ENCODE data around the gene SCAP.
"Not testable (repeated sequence)": the region's sequence is repeated elsewhere in the genome, so short reads cannot be mapped to it uniquely, and the experiment has no call there.

Gene SCAP

DNA sequence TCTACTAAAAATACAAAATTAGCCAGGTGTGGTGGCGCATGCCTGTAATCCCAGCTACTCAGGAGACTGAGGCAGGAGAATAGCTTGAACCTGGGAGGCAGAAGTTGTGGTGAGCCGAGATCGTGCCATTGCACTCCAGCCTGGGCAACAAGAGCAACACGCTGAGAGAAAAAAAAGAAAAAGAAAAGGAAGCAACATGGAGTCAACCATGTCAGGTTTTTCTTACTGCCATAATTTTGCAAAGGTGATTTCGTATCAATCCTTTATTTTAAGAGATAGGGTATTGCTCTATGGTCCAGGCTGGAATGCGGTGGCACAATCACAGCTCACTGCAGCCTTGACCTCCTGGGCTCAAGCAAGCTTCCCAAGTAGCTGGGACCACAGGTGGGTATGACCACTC lies 4.5 kb upstream of the SCAP start:
- not testable (repeated sequence) for DNase-seq

DNA sequence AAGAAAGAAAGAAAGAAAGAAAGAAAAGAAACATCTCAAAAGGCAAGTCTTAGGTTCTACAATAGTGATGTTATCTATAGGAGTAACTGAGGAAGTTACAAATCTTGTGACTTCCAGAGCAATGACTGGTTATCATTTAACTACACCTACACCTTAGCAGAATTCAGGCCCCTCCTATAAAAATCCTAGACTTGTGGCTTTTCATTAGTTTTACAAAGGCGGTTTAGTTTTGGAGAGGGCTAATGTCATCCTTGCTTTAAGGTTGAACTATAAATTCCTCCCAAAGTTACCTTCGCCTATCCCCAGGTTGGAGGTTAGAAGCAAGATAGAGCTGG lies 4.1 kb upstream of the SCAP start:
- no peak for DNase-seq

DNA sequence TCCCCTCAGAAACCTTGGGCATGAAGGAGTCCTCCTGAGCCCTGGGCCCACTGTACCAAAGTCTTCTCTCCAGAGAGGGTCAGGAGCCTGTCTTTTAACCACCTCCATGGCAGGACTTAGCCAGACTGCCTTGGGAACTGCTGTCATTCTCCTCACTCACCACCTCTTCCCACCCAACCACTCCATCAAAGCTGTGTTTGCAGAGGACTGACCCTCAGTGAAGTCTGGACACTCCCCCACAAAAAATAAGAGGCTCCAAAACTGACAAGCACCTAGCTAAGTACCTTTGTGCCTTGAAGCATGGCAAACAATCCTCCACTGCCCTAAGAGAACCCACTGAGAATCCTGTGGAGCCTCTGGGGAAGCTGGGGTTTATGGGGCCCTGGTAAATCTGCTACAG lies 2.3 kb upstream of the SCAP start:
- DNase-seq, result no peak

DNA sequence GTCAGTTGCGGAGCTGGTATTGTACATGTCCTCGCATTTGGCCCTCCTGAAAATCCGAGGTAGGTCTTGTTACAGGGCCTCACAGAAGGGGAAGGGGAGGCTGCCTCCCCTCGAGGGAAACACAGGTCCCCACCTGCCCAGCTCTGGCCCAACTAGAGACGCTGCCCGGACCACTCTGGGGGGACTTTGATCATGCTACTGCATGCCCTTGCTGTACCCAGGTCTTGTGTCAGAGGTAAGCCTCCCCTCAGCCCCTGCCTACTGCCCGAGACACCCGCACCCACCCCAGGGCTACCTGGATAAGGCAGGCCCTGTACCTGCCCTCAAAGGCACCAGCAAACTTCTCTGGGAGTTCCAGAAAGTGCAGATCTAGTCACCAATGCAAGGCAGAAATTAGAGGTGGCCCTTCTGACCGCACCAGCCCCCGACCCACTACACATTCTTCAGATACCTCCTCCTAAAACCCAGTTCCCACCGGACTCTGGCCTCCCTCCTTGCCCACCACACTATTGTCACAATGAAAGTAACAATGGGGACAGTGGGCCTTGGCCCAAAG lies 981 bp upstream of the SCAP start:
- no peak for DNase-seq

DNA sequence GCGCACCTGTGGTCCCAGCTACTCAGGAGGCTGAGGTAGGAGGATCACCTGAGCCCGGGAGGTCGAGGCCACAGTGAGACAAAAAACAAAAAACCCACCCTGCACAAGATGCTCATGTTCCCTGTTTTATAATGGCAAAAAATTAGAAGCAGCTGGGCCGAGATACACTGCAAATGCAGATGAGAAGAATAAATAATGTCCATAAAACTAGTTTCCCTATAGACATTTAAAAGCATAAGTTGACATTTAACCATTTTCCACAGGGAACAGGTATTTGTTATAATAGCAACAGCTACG lies 537 bp upstream of the SCAP start:
- DNase-seq, result no peak

DNA sequence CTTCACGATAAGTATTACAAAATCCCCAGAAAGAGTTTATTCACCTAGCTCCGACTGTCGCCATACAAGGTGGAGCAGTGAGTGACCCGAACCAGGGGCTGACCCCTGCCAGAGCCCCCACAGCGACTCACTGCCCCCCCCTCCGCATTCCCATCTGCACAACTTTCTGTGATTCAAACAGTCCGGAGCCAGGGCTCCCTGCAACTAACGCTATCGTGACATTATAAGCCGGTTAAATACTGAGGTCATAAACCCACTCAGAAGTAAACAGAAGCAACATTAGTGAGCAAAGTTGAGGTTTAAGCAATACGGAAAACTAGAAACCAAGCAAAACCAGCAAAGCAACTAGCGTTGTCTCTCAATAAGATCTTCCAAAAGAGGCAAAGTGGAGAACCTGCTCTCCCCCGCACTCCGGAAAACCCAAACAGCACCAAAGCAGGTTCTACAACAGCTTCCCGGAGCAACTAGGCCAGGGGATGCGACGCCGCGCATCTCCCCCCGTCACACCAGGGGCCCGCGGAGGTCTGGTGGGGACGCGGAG lies 642 bp downstream of the SCAP start:
- no peak for DNase-seq

DNA sequence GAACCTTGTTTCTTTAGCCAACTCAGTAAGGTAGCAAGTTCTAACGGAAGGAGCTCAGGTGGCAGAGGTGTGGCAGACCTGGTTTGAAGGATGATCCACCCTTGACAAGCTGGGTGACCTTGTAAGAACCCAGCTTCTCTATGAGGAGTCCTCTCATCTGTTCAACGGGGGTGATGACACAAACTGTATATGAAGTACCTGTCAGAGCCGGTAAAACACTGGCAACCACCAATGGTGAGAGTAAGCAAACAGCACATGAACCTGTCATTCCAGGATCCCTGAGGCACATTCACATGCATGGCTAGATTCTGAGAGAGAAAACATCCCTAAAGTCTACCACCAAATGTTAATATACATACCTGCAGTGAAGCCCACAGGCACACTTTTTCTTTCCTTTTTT lies 2.4 kb downstream of the SCAP start:
- no peak for DNase-seq

DNA sequence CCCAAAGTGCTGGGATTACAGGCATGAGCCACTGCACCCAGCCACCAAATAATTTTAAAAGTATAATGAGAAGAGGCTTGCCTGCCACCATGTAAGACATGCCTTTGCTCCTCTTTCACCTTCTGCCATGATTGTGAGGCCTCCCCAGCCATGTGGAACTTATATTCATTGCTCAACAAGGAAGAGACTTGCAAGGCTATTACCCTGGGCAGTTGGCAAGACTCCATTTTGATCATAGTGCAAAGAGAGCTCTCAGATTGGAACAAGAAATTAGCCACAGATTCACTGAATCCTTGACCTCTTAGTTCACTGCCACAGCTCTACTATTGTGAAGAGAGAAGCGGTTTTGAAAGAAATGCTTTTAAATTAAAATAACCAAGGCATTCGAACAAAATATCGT lies 6.1 kb downstream of the SCAP start:
- no peak for DNase-seq

DNA sequence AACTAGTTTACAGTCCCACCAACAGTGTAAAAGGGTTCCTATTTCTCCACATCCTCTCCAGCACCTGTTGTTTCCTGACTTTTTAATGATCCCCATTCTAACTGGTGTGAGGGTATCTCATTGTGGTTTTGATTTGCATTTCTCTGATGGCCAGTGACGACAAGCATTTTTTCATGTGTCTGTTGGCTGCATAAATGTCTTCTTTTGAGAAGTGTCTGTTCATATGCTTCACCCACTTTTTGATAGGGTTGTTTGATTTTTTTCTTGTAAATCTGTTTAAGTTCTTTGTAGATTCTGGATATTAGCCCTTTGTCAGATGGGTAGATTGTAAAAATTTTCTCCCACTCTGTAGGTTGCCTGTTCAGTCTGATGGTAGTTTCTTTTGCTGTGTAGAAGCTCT lies 7.4 kb downstream of the SCAP start:
- not testable (repeated sequence) for DNase-seq

DNA sequence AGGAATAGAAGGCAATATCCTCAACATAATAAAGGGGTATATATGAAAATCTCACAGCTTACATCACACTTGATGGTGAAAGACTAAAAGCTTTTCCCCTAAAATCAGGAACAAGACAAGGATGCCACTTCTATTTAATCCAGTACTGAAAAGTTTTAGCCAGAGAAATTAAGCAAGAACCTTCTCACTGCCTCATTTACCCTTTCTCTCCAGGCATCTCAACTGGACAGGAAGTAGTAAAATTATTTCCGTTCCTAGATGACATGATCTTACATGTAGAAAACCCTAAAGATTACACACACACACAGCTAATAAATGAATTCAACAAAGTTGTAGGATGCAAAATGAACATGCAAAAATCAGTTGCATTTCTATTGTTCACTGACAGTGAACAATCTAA lies 11.2 kb downstream of the SCAP start:
- no peak for DNase-seq

DNA sequence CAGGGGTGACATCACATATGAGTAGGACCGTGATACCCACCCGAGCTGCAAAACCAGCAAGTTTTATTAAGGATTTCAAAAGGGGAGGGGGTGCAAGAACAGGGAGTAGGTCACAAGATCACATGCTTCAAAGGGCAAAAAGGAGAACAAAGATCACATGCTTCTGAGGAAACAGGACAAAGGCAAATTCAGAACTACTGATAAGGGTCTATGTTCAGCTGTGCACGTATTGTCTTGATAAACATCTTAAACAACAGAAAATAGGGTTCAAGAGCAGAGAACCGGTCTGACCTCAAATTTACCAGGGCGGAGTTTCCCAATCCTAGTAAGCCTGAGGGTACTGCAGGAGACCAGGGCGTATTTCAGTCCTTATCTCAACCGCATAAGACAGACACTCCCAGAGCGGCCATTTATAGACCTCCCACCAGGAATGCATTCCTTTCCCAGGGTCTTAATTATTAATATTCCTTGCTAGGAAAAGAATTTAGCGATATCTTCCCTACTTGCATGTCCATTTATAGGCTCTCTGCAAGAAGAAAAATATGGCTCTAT lies 16.1 kb downstream of the SCAP start:
- not testable (repeated sequence) for DNase-seq

DNA sequence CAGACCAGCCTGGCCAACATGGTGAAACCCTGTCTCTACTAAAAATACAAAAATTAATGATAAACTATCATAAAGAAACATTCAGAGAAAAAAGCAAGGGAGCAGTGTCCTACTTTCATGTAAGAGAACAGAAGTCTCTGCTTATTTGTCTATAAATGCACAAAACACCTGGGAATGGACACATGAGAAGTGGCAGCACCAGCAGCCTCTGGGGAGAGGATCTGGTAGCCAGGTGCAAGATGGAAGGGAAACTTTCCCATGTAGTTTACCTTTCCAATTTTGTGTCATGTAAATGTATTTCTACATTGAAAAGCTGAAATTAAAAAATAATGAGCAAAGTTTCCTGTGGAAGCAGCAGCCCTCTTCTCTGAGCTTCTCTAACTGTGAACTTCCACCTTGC lies 18.8 kb downstream of the SCAP start:
- DNase-seq, result no peak

DNA sequence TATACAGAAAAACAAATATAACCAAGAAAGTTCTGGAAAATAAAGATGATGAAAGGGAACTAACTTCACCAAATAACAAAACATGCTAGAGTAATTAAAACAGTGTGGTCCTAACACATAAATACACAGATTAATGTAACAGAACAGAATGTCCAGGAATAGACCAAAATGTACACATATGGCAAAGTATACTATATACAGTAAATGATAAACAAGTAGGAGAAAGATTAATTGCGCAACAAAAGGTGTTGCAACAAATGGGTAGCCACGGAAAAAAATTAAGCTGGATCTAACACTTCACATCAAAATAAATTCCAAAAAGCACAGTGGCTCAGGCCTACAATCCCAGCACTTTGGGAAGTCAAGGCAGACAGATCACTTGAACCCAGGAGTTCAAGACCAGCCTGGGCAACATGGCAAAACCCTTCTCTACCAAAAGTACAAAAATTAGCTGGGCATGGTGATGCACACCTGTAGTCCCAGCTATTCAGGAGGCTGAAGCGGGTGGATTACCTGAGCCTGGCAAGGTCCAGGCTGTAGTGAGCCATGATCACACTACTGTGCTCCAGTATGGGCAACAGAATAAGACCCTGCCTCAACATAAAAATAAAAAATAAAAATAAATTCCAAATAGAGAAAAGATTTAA lies 19.8 kb downstream of the SCAP start:
- DNase-seq, result no peak

DNA sequence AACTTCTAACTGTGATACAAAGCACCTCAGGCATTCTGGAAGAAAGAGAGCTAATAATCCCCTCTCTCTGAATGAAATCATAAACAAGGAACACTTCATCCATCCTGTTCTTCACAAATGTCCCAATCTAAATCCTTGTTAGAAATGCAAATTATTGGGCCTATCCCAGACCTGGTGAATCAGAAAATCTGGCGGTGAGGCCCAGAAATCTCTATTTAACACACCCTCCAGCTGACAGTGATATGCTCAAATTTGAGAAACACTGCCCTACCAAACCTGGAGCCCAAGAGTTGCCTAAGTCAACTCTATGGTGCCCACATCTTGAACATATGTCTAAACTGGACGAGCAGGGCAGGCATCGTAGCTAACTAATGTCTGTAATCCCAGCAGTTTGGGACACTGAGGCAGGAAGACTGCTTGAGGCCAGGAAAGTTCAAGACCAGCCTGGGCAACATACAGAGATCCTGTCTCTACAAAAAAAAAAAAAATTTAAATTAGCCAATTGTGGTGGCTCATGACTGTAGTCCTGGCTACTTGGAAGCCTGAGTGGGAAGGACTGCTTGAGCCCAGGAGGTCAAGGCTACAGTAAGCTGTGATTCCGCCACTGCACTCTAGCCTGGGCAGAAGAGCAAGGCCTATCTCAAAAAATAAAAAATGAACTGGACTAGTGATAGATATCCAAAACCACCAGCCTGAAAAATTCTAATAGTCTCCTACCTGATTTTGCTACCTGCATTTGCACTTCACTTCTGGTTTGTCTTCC lies 23.1 kb downstream of the SCAP start:
- no peak for DNase-seq

DNA sequence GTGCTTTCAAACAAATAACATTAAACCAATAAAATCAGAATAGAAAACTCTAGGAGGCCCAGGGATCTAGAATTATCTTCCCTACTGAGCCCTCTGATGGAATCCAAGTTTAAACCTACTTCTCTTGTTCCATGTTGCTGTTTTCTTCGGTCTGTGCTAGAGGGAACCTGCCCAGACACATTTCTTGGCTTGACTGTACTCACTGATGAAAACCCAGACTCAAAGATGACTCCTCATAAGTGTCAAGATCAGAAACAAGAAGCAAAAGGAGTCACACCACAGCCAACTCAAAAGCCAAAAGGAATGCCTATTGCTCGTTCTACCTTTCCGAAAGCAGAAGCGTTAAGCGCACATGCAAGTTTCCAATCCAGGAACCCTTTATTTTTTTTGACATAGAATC lies 31.6 kb downstream of the SCAP start:
- no peak for DNase-seq

DNA sequence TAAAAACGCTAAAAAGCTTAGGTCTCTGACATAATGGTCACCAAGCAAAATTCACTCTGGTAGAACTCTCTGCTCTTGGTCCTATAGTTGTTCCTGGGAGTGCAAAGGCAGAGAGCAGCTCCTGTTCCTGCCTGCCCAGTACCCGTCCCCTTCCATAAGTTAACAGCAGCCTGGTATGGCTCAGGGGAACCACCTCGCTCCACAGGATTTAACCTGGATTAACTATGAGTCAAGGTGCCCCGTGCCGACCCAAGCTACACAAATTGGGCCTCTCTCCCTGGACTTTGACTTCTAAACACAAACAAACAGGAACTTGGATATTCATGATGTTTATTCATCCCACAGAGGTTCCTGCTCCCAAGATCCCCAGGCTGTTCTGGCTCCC lies 32.1 kb downstream of the SCAP start:
- no peak for DNase-seq

DNA sequence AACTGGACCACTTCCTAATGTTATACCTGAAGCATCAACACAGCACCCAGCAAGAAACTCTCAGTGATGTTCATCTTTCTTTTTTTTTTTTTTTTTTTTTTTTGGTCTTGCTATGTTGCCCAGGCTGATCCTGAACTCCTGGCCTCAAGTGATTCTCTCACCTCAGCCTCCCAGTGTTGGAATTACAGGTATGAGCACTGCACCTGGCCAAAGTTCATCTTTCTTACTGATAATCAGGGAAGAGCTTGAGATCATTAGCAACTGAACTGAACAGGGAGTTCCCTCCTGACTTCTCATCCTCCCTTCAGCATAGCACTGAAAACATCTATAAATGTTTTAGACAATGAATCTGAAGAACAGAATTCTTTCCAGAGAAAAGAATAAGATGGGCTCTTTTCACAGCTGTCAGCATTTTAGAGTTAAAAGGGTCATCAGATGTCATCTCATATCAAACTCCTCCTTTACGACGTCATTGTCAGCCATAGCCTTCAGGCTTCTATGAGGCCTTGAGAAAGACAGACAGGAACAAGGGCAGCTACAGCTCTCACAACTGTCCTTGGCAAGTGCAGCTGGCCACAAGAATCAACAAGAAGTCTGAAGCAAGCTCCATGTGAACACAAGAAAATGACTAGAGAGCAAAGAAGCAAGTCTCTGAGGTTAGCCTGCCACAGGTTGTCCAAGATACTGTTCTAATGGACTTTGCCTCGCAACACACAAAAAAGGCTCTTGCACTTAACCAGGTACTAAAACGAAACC lies 33.8 kb downstream of the SCAP start:
- no peak for DNase-seq

DNA sequence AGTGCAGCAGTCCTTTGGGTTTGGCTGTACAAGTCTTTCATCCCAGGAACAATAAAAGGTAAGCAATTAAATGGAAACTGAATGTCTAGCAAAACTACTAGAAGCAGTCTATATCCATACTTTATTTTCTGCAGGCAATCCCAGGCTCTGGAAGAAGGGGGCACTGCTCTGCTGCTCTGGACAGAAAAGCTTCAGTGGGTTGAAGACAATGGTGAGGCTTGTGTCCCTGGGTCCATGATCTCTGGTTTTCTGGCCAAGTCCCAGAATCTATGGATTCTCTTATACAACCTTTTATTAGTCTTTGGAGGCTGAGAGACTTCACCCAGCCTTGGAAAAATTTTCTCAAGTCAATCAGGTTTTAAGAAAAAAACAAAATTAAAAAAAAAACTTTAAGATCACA lies 35.6 kb downstream of the SCAP start:
- DNase-seq, result no peak

DNA sequence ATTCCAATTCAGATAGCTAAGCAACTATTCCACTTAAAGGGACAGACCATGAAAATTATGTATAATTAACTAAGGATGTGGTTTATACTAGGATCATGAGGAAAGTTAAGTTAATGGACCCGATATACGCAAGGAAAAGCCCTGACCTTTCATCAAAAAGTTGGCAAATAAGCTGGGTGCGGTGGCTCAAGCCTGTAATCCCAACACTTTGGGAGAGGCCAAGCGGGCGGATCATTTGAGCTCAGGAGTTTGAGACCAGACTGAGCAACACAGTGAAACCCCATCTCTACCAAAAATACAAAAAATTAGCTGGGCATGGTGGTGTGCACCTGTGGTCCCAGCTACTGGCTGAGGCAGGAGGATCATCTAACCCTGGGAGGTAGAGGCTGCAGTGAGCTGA lies 39.6 kb downstream of the SCAP start:
- no peak for DNase-seq

DNA sequence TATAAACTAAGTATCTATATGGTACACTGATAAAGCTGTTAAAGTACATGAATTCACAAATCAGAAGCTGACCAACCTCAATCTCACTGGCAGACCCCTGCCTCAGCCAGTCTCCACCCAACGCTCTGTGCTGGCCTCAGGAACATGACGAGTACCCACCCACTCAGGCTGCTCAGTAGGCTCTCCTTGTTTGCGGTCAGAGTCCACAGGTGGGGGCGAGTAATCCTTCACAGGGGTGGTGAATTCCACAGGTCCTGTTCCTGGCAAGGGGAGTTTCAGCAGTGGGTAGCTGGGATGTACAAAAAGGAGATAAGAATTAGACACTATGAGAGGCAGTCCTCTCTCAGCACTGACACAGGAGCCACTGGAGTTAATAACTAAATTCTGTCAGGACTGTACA lies 40.9 kb downstream of the SCAP start:
- DNase-seq, result no peak

DNA sequence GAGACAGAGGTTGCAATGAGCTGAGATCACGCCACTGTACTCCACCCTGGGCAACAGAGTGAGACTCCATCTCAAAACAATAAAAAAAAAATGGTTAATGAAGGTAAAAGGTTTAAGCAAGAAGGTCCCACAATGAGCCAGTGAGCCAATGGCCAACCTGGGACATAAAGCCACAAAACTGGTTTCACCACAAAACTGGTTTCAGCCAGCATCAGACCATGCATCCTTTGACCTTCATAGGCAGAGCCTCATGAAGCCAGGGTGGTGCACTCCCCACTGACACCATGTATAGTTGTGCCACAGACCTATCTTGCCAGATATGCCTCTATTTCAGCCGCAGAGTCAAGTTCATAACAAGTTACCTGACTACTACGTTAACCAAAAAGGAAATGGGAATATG lies 41.9 kb downstream of the SCAP start:
- no peak for DNase-seq

DNA sequence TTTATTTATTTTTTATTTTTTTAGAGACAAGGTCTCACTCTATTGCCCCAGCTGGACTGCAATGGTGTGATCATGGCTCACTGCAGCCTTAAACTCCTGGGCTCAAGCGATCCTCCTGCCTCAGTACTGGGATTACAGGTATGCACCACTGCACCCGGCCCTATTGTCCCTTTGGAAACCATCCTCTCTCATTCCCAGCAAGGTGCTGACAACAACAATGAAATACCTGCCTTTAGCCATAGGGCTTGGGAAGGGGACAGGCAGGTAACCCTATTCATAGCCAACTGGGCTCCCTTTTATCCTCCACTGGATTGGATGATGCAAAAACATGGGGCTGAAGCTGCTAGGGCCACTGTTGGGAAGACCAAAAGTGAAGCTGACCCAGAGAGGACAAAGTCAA lies 43.1 kb downstream of the SCAP start:
- DNase-seq, result no peak

DNA sequence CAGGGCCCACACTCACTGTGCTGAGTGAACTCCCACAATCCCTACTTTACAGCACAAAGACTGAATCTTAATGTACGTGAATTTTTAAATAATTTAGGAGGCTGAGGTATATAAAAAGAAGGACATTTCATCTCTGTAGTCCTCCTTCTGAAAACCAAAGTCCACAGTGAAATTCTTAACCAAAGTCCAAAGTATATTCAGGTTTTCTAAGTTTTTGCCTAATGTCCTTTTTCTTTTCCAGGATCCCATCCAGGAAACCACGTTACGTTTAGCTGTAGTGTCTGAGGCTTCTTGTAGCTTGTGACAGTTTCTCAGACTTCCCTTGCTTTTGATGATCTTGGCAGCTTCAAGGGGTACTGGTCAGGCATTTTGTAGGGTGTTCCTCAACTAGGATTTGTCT lies 44.5 kb downstream of the SCAP start:
- no peak for DNase-seq

DNA sequence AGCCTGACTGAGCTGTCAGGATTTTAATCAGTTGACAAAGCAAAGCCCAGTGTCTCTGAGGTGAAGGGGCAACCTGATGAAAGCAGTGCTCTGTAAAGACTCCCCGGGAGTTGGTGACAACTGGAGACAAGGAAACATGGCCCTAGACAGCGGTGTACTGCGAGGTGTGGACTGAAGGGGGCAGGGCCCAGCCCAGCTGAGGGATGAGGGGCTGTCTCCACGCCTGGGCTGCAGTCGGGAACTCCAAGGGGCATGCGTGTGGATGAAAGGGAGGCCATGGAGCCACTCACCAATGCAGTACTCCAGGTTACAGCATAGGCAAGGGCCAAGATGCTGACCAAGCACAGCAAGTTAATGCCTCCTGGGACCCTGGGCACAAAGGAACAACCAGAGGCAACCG lies 45.1 kb downstream of the SCAP start:
- no peak for DNase-seq

Measured in NCI-H748 treated with DMSO at 0.1 percent for 48 hours (cell line).